Nephron (organoid): Measurements from ENCODE around the gene AGTRAP.

Source experiments
- H3K27ac Mint-ChIP-seq, 3 experiments: 2 replicates each; pipeline ENCODE4 v1.8.0; 2020; ENCODE audit warnings: mixed read lengths in 3 of 3, mild to moderate bottlenecking in 2 of 3, moderate library complexity in 1 of 3
- H3K27me3 Mint-ChIP-seq: 2 replicates; pipeline ENCODE4 v1.8.0; 2021; ENCODE audit warnings: low read depth, mild to moderate bottlenecking, moderate library complexity, mixed read lengths
- H3K36me3 Mint-ChIP-seq: 2 replicates; pipeline ENCODE4 v1.8.0; 2020; ENCODE audit warnings: low read depth, mixed read lengths
- H3K4me1 Mint-ChIP-seq: 2 replicates; pipeline ENCODE4 v1.8.0; 2020; ENCODE audit warnings: mixed read lengths
- H3K4me3 Mint-ChIP-seq, 3 experiments: 2 replicates each; pipeline ENCODE4 v1.8.0; 2020; ENCODE audit warnings: mild to moderate bottlenecking in 3 of 3, mixed read lengths in 3 of 3, moderate library complexity in 2 of 3
- H3K9me3 Mint-ChIP-seq: 2 replicates; pipeline ENCODE4 v1.8.0; 2020; ENCODE audit warnings: mixed read lengths
- TF ChIP-seq, protein P1 (sequence below), 3 experiments: fragments of 200-600 bp; sonication (generic); IDR thresholded peaks; one replicate each; pipeline ENCODE4 v1.5.0; 2021; ENCODE audit warnings: antibody characterized with exemption in 3 of 3; ENCODE audit not compliant: unreplicated experiment in 3 of 3

AGTRAP gene

DNA sequence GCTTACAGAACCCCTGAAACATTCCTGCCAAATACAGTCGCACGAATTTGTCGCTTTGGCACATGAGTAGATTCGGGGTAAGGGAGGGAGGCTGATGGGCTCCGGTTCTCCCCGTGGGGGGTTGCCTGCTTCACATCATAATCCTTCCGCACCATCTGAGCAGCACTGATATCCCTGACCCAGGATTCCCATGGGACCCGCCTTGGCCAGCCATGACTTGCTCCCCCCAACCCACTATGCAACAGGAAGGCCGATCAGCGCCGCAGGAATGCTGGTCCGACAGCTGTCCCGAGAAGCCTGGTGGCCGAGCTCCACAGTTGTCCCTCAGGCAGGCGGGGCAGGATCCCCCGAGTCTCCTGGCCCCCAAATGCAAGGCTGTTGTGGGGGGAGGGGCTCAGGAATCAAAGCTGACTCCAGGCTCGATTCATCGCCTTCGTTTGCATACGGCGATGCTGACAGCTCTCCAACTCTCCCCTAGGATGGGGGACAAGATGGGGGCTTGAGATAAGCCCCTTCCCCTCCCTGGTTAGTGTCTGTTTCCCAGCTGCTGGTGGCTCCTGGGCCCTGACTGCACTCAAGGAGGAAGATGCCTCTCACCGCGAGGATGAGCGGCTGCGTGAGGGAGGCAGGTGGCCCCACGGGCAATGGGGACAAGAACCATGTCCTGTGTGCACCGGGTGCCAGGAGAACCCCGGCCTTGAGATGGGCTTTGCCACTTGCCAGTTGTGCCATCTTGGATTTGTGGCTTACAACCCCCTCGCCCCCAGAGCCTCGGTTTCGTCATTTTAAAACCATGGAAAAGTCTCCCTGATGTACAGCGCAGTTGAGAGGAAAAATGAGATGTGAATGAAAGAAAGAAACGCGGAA lies 35.1 kb upstream of the AGTRAP start:
- Mint-ChIP-seq H3K36me3 (no peaks in the 10 kb centered on the region), H3K4me1 (peaks cover 29% of the 10 kb centered on the region), H3K9me3 (no peaks in the 10 kb centered on the region), H3K27ac (peak overlapping the region; percentile 47 to 68 (median 65)), H3K4me3 (peak overlapping the region in 2 of 3 experiments; percentile 22 to 45), H3K27me3 (peaks cover 36% of the 10 kb centered on the region)
- TF ChIP-seq, protein P1, sequence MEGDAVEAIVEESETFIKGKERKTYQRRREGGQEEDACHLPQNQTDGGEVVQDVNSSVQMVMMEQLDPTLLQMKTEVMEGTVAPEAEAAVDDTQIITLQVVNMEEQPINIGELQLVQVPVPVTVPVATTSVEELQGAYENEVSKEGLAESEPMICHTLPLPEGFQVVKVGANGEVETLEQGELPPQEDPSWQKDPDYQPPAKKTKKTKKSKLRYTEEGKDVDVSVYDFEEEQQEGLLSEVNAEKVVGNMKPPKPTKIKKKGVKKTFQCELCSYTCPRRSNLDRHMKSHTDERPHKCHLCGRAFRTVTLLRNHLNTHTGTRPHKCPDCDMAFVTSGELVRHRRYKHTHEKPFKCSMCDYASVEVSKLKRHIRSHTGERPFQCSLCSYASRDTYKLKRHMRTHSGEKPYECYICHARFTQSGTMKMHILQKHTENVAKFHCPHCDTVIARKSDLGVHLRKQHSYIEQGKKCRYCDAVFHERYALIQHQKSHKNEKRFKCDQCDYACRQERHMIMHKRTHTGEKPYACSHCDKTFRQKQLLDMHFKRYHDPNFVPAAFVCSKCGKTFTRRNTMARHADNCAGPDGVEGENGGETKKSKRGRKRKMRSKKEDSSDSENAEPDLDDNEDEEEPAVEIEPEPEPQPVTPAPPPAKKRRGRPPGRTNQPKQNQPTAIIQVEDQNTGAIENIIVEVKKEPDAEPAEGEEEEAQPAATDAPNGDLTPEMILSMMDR (IDR thresholded peaks at IDR 0.05; ENCODE audit: unreplicated experiment in 3 of 3), result no peak

DNA sequence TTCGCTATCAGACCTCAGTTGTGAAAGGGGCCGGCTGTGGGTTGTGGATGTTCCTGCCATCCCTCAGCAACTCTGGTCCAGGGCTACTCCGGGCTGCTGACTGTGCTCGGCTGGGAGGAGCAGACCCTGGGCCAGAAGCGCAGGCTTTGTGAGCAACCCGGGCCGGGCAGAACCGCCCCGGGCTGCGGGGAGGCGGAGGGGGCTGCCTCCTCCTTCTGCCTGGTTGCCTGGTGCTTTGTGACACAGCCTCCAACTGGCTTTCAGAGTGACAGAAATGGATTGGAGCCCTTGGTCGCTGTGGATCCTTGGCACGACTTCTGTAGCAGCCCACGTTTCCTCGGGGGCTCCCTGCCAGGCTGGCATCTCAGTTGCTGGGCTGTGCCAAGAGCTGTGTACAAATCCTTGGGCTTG lies 34.4 kb upstream of the AGTRAP start:
- H3K4me3 Mint-ChIP-seq, result peak overlapping the region in 1 of 3 experiments; percentile 45
- TF ChIP-seq, protein P1 (IDR thresholded peaks at IDR 0.05; ENCODE audit: unreplicated experiment in 3 of 3), result no peak
- H3K27ac Mint-ChIP-seq, result peak overlapping the region; percentile 47 to 68 (median 65)
- no peaks in the 10 kb centered on the region for H3K36me3 Mint-ChIP-seq
- H3K27me3 Mint-ChIP-seq, result peaks cover 38% of the 10 kb centered on the region
- no peaks in the 10 kb centered on the region for H3K9me3 Mint-ChIP-seq
- H3K4me1 Mint-ChIP-seq, result peaks cover 31% of the 10 kb centered on the region

GRCh38 chr1:11701981-11702803 lies 33.7 kb upstream of the AGTRAP start:
- Mint-ChIP-seq H3K9me3 (no peaks in the 10 kb centered on the region), H3K4me1 (peaks cover 31% of the 10 kb centered on the region), H3K27ac (no peak overlapping the region), H3K27me3 (peaks cover 41% of the 10 kb centered on the region), H3K4me3 (no peak overlapping the region), H3K36me3 (no peaks in the 10 kb centered on the region)
- TF ChIP-seq, protein P1 (IDR thresholded peaks at IDR 0.05; ENCODE audit: unreplicated experiment in 3 of 3), result no peak

DNA sequence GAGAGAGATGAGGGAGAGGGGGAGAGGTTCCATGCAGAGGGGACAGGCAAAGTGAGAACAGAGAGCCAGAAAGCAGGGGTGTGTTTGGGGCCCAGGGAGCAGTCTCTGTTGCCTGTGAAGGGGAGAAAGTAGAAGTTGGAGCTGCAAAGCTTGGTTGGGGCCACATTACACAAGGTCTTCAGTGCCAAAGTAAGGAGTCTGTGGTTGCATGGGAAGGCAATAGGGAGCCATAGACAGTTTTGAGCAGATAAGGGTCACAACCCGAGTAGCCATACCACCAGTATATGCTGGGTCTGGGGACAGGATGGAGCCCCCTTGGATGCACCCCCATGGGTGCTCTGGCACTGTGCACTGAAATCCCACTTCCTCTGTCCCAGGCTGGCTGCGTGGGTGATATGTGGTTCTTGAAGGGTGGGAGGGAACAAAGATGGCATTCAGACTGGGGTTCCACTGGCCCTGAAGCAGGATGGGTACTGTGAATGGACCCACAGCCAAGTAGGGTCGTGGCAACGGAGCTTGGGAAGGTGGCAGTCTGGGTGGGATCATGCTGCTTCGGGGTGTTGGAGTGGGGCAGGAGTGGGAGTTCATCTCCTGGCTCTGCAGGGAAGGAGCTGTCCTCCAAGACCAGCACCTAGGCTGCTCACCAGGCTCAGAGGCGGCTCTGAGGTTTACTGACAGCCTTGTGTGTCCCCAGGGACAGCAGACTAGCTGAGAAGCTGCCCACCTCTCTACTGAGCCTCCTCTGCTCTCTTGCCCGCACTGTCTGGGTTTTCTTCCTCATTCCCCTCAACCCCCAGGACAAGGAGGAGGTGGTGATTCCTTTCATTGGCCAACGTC lies 32.4 kb upstream of the AGTRAP start:
- no peaks in the 10 kb centered on the region for H3K36me3 Mint-ChIP-seq
- no peak overlapping the region for H3K4me3 Mint-ChIP-seq
- peaks cover 32% of the 10 kb centered on the region for H3K4me1 Mint-ChIP-seq
- peaks cover 38% of the 10 kb centered on the region for H3K27me3 Mint-ChIP-seq
- H3K27ac Mint-ChIP-seq, result no peak overlapping the region
- TF ChIP-seq, protein P1 (IDR thresholded peaks at IDR 0.05; ENCODE audit: unreplicated experiment in 3 of 3), result no peak
- H3K9me3 Mint-ChIP-seq, result no peaks in the 10 kb centered on the region

GRCh38 chr1:11704194-11704529 lies 31.8 kb upstream of the AGTRAP start:
- peaks cover 36% of the 10 kb centered on the region for H3K27me3 Mint-ChIP-seq

More at GRCh38 chr1:11704194-11704529, 31.8 kb upstream of the AGTRAP start:
- Mint-ChIP-seq H3K4me3 (no peak overlapping the region), H3K27ac (no peak overlapping the region), H3K36me3 (no peaks in the 10 kb centered on the region), H3K9me3 (no peaks in the 10 kb centered on the region), H3K4me1 (peaks cover 27% of the 10 kb centered on the region)
- TF ChIP-seq, protein P1 (IDR thresholded peaks at IDR 0.05; ENCODE audit: unreplicated experiment in 3 of 3), result no peak
